Transverse colon (tissue), 4 donors: Measurements from ENCODE around the gene COL11A2. TPM values are rescaled to one million over a fixed set of nuclear protein-coding genes. Genes with fewer than 3 reads are reported as not detected.

Experiments
- DNase-seq: peaks from one replicate; pipeline ENCODE4 v3.0.0-alpha.2; 2019
- H3K27ac ChIP-seq, 4 donors: fragments of 200-600 bp; sonication (generic); 2 replicates each; pipeline ENCODE4 v1.5.1; 2016 to 2018; ENCODE audit warnings: inconsistent platforms in 4 of 4
- H3K27me3 ChIP-seq: fragments of 200-600 bp; sonication (generic); 2 replicates; pipeline ENCODE4 v1.5.1; 2017; ENCODE audit warnings: inconsistent platforms
- H3K36me3 ChIP-seq, 4 donors: fragments of 200-600 bp; sonication (generic); 2 replicates each; pipeline ENCODE4 v1.5.1; 2017 to 2019; ENCODE audit warnings: inconsistent platforms in 4 of 4
- H3K4me1 ChIP-seq, 4 donors: fragments of 200-600 bp; sonication (generic); 2 replicates each; pipeline ENCODE4 v1.5.1; 2017 to 2020; ENCODE audit warnings: inconsistent platforms in 4 of 4
- H3K4me3 ChIP-seq, 4 donors: fragments of 200-600 bp; sonication (generic); 1 replicate in 1 of 4; 2 replicates in 3 of 4; pipeline versions ENCODE4 v1.5.1 to v1.6.1; 2017 to 2019; ENCODE audit warnings: inconsistent platforms in 4 of 4
- H3K9me3 ChIP-seq, 2 donors: fragments of 200-600 bp; sonication (generic); 2 replicates each; pipeline ENCODE4 v1.5.1; 2017 to 2019; ENCODE audit warnings: inconsistent platforms in 2 of 2
- CTCF ChIP-seq, 5 experiments: fragments of 200-600 bp in 3 of 5; fragments of 450-650 bp in 2 of 5; sonication (generic) in 3 of 5; IDR thresholded peaks; 1 replicate in 2 of 5; 2 replicates in 3 of 5; pipeline ENCODE4 v1.5.1; 2016 to 2017; ENCODE audit warnings: antibody characterized with exemption in 5 of 5, inconsistent platforms in 3 of 5, mild to moderate bottlenecking in 2 of 5, moderate library complexity in 1 of 5
- EP300 ChIP-seq: sonication (generic); formaldehyde crosslinking; IDR thresholded peaks from one replicate; pipeline ENCODE4 v1.6.1; 2017; ENCODE audit warnings: antibody characterized with exemption, low read depth
- POLR2A ChIP-seq: fragments of 450-650 bp; IDR thresholded peaks from one replicate; pipeline ENCODE4 v1.6.1; 2016; ENCODE audit warnings: antibody characterized with exemption, mild to moderate bottlenecking, moderate library complexity
- POLR2AphosphoS5 ChIP-seq, 3 donors: sonication (generic); formaldehyde crosslinking; IDR thresholded peaks; one replicate each; pipeline ENCODE4 v1.6.1; 2016; ENCODE audit warnings: antibody characterized with exemption in 3 of 3
- WGBS, 2 donors: methylation state at CpG; one replicate each; pipeline ENCODE4 v1.1.5; 2018; ENCODE audit warnings: low coverage in 1 of 2; 5-methylcytosine and 5-hydroxymethylcytosine counted together
- in situ Hi-C, 4 donors: fragments of 200-750 bp; cut with MboI; loops; one replicate each; pipeline versions ENCODE4 v1.15.0 to v1.15.1; 2017; ENCODE audit warnings: low sequenced_read_pairs in 3 of 4, low pct_ligation_motif_present in 1 of 4, low pct_unique_long_range_greater_than_20kb in 1 of 4
- intact Hi-C: fragments of 100-400 bp; cut with DNase I; formaldehyde crosslinking; loops from one replicate; pipeline ENCODE4 v1.15.1; 2023; ENCODE audit warnings: low total_unique reads
- total RNA-seq, 4 donors: library from RNA; depleted of rRNA; stranded (reverse); fragments of >200 nt; gene quantifications; one replicate each; pipeline ENCODE4 v1.1.0, GENCODE V29; 2016

Gene COL11A2
- total RNA-seq, 4 donors from 2014 or later: 0.14 to 0.79 (median 0.75) TPM; not detected in 1

- Histone ChIP-seq H3K9me3 (no peaks in the 10 kb centered on the region), H3K27ac (no peak overlapping the region), H3K4me3 (no peak overlapping the region), H3K27me3 (no peaks in the 10 kb centered on the region), H3K36me3 (no peaks in the 10 kb centered on the region), H3K4me1 (peaks cover 0 to 8% (median 6%) of the 10 kb centered on the region in 4 donors)
- TF ChIP-seq POLR2AphosphoS5 (IDR thresholded peaks at IDR 0.05): no peak
- TF ChIP-seq POLR2A: no peak
- no peak for DNase-seq
- WGBS, 2 donors: 83% methylated on average over 6 of the region's 6 CpGs; no CpG with 5 or more reads in 1 of the 2 donors
- in situ Hi-C loops (loop anchor here in 2 of 4 donors (10.0 kb wide), 1 partner anchor 78 kb away; no protein-coding TSS in a partner anchor), intact Hi-C loops (loop anchor here (10.0 kb wide), 1 partner anchor 78 kb away; no protein-coding TSS in a partner anchor)
These were observed 25.9 kb downstream of the COL11A2 start for GRCh38 chr6:33166363-33166762.

GRCh38 chr6:33165581-33166258 lies 26.5 kb downstream of the COL11A2 start:
- intact Hi-C loops: loop anchor here (10.0 kb wide), 1 partner anchor 79 kb away; no protein-coding TSS in a partner anchor
- TF ChIP-seq POLR2A (no peak), CTCF (IDR thresholded peaks at IDR 0.05) (no peak), POLR2AphosphoS5 (IDR thresholded peaks at IDR 0.05) (no peak), EP300 (no peak)
- H3K9me3 ChIP-seq: no peaks in the 10 kb centered on the region
- no peak overlapping the region for H3K27ac ChIP-seq
- no peak for DNase-seq
- no peaks in the 10 kb centered on the region for H3K36me3 ChIP-seq
- in situ Hi-C loops: loop anchor here in 2 of 4 donors (10.0 kb wide), 1 partner anchor 79 kb away; no protein-coding TSS in a partner anchor
- no peaks in the 10 kb centered on the region for H3K27me3 ChIP-seq
- H3K4me1 ChIP-seq: peaks cover 4 to 15% (median 12%) of the 10 kb centered on the region in 4 donors
- WGBS, 2 donors: 50 to 84% methylated on average over 1 to 16 of the region's 17 CpGs
- H3K4me3 ChIP-seq: no peak overlapping the region

GRCh38 chr6:33164665-33165373 lies 27.4 kb downstream of the COL11A2 start:
- TF ChIP-seq POLR2A: no peak
- no peak for TF ChIP-seq EP300
- no peak overlapping the region for H3K4me3 ChIP-seq
- H3K27me3 ChIP-seq: no peaks in the 10 kb centered on the region
- H3K36me3 ChIP-seq: no peaks in the 10 kb centered on the region
- WGBS, 2 donors: 57 to 90% methylated on average over 7 to 14 of the region's 14 CpGs
- in situ Hi-C loops (loop anchor here in 2 of 4 donors (10.0 kb wide), 1 partner anchor 80 kb away; no protein-coding TSS in a partner anchor), intact Hi-C loops (loop anchor here (10.0 kb wide), 1 partner anchor 80 kb away; no protein-coding TSS in a partner anchor)
- H3K4me1 ChIP-seq: peaks cover 4 to 17% (median 15%) of the 10 kb centered on the region in 4 donors
- H3K9me3 ChIP-seq: no peaks in the 10 kb centered on the region
- DNase-seq: no peak
- no peak overlapping the region for H3K27ac ChIP-seq

GRCh38 chr6:33164176-33164575 lies 28.1 kb downstream of the COL11A2 start:
- Histone ChIP-seq H3K4me3 (no peak overlapping the region), H3K4me1 (peaks cover 4 to 17% (median 15%) of the 10 kb centered on the region in 4 donors), H3K27me3 (no peaks in the 10 kb centered on the region), H3K36me3 (no peaks in the 10 kb centered on the region), H3K27ac (no peak overlapping the region), H3K9me3 (no peaks in the 10 kb centered on the region)
- in situ Hi-C loops (loop anchor here in 2 of 4 donors (10.0 kb wide), 1 partner anchor 81 kb away; no protein-coding TSS in a partner anchor), intact Hi-C loops (loop anchor here (10.0 kb wide), 1 partner anchor 81 kb away; no protein-coding TSS in a partner anchor)
- DNase-seq: no peak
- WGBS, 2 donors: 20 to 52% methylated on average over 1 to 10 of the region's 10 CpGs
- TF ChIP-seq CTCF (IDR thresholded peaks at IDR 0.05) (no peak), POLR2A (no peak), POLR2AphosphoS5 (IDR thresholded peaks at IDR 0.05) (no peak), EP300 (no peak)

GRCh38 chr6:33163540-33163939 lies 28.7 kb downstream of the COL11A2 start:
- no peak for DNase-seq
- Histone ChIP-seq H3K4me1 (peaks cover 4 to 17% (median 15%) of the 10 kb centered on the region in 4 donors), H3K27me3 (no peaks in the 10 kb centered on the region), H3K4me3 (no peak overlapping the region), H3K27ac (no peak overlapping the region), H3K9me3 (no peaks in the 10 kb centered on the region), H3K36me3 (no peaks in the 10 kb centered on the region)
- intact Hi-C loops (loop anchor here (10.0 kb wide), 1 partner anchor 81 kb away; no protein-coding TSS in a partner anchor), in situ Hi-C loops (loop anchor here in 2 of 4 donors (10.0 kb wide), 1 partner anchor 81 kb away; no protein-coding TSS in a partner anchor)
- WGBS, 2 donors: 78% methylated on average over 10 of the region's 10 CpGs; no CpG with 5 or more reads in 1 of the 2 donors
- no peak for TF ChIP-seq EP300
- TF ChIP-seq POLR2A: no peak
- TF ChIP-seq CTCF (IDR thresholded peaks at IDR 0.05): no peak
- TF ChIP-seq POLR2AphosphoS5 (IDR thresholded peaks at IDR 0.05): no peak
